ENCODE results near the gene SAMD7.

DNA sequence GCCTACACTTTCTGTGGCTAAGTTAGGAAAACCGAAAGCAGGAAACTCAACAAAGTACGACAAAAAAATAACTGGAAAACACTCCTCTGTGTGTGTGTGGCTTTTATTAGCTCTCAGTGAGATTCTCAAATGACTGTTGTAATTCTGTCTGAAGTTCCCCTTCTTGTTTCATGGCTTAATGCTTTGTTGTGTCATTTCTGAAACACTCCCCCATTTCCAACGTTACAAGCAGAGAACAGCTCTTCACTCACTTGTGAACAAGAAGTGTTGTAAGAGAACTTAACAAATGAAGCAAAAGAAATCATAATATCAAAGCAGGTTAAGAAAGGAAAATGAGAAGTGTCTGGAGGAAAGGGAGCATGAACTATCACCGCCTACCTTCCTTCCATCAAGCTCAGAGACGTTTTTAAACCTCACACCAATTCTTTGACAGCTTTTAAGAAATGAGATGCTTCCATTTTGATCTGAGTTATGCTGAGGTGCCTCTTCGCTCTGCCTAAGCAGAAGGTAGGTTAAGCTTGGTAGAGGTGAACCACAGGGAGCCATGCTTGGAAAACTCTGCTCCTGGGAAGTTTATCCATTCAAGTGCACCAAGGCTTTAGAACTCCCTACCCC, 42.9 kb downstream of the SAMD7 start:
- TF ChIP-seq CEBPB (tag; IDR thresholded peaks at IDR 0.05) (no peak), FOXA1 (IDR thresholded peaks at IDR 0.05; ENCODE audit: borderline replicate concordance) (no peak), FOXM1 (IDR thresholded peaks at IDR 0.05; ENCODE audit: low read depth) (no peak), FOXM1 (CRISPR knock-in tag; IDR thresholded peaks at IDR 0.05; ENCODE audit: low read depth) (no peak), RAD21 (CRISPR knock-in tag; conservative IDR thresholded peaks at IDR 0.05 in 1 of 2, IDR thresholded peaks at IDR 0.05 in 1 of 2) (no peak), ZSCAN29 (IDR thresholded peaks at IDR 0.05) (no peak), SREBF2 (CRISPR knock-in tag; IDR thresholded peaks at IDR 0.05) (no peak), ZNF512 (tag; IDR thresholded peaks at IDR 0.05) (no peak), POLR2AphosphoS5 (IDR thresholded peaks at IDR 0.05; ENCODE audit: control insufficient read depth, insufficient read depth, low read depth, low read length) (no peak), SMARCA5 (IDR thresholded peaks at IDR 0.05) (no peak), TEAD4 (IDR thresholded peaks at IDR 0.05; ENCODE audit: low read length) (no peak), TEAD4 (CRISPR knock-in tag; IDR thresholded peaks at IDR 0.05; ENCODE audit: borderline replicate concordance) (no peak), SOX6 (IDR thresholded peaks at IDR 0.05) (no peak), CHD2 (IDR thresholded peaks at IDR 0.05; ENCODE audit: low read depth, low read length) (no peak), MED1 (CRISPR knock-in tag; IDR thresholded peaks at IDR 0.05; ENCODE audit: borderline replicate concordance) (no peak)

Data from K562 (cell line).